Suprapubic skin (tissue), 4 donors: Measurements from ENCODE around the gene PASK.

Experiments used
- CTCF ChIP-seq, 2 donors: fragments of 200-600 bp in 1 of 2; fragments of 450-650 bp in 1 of 2; sonication (generic) in 1 of 2; IDR thresholded peaks; one replicate each; pipeline ENCODE4 v1.5.1; 2016 to 2019; ENCODE audit warnings: antibody characterized with exemption in 2 of 2, mild to moderate bottlenecking in 1 of 2, moderate library complexity in 1 of 2
- POLR2A ChIP-seq, 2 donors: fragments of 450-650 bp; IDR thresholded peaks; one replicate each; pipeline ENCODE4 v1.6.1; 2017; ENCODE audit warnings: antibody characterized with exemption in 2 of 2, mild to moderate bottlenecking in 2 of 2, moderate library complexity in 2 of 2
- POLR2AphosphoS5 ChIP-seq, 3 donors: sonication (generic); formaldehyde crosslinking; IDR thresholded peaks; one replicate each; pipeline ENCODE4 v1.6.1; 2017; ENCODE audit warnings: antibody characterized with exemption in 3 of 3

DNA sequence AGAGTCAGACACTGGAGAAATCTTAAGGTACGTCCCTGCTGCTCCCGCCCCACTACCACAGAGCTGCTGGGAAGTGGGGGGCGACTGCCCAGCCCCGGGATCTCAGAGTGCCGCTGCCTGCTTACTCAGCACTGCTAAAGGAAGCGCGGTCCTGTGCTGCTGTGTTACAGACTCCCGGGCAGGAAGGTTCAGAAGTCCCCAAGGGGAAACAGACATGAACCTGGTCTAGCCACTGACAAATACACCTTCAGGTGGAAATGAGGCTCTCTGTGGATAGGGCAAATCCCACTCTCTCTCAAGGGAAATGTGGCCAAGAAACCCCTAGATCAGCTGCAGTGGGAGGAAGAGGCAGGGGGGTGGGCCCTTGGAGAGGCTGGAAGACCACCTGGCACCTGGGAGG, 60.9 kb downstream of the PASK start:
- TF ChIP-seq CTCF (IDR thresholded peaks at IDR 0.05) (no peak), POLR2AphosphoS5 (IDR thresholded peaks at IDR 0.05) (no peak), POLR2A (IDR thresholded peaks at IDR 0.05) (no peak)
